PC-3 (cell line): ENCODE data around the gene ARHGEF3. TPM values are rescaled to one million over a fixed set of nuclear protein-coding genes. Genes with fewer than 3 reads are reported as not detected.

Source experiments
- ATAC-seq: fragments of 200-7000 bp; cut with Tn5 transposase; 2 replicates; pipeline ENCODE4 v1.9.1; 2020; ENCODE audit warnings: mild to moderate bottlenecking, moderate library complexity
- BruUV-seq: library from RNA; stranded (reverse); fragments of 400-500 nt; replicated peaks from 2 replicates; lab custom pipeline; 2021; lab: Mats Ljungman, UMichigan
- CTCF ChIA-PET: fragments of 300-600 bp; sonication (Branson Sonifier 250); formaldehyde crosslinking; loops from one replicate; lab custom pipeline; 2022; ENCODE audit warnings: antibody characterized with exemption; lab: Charles Lee
- POLR2A ChIA-PET: fragments of 300-600 bp; sonication (Branson Sonifier 250); formaldehyde crosslinking; loops from one replicate; lab custom pipeline; 2022; ENCODE audit warnings: antibody characterized with exemption; ENCODE audit not compliant: unreplicated experiment; lab: Charles Lee
- DNase-seq: peaks from one replicate; pipeline ENCODE4 v3.0.0-alpha.2; 2015
- H2AFZ ChIP-seq: fragments of 300-600 bp; sonication (generic); 2 replicates; pipeline ENCODE4 v1.6.0; 2016; ENCODE audit warnings: antibody characterized with exemption, low read length
- H3F3A ChIP-seq: fragments of 300-600 bp; sonication (generic); one replicate; pipeline ENCODE4 v1.6.0; 2017; ENCODE audit warnings: antibody characterized with exemption, low read length, control low read depth, mild to moderate bottlenecking; ENCODE audit not compliant: unreplicated experiment
- H3K27ac ChIP-seq: fragments of 300-600 bp; sonication (generic); 2 replicates; pipeline ENCODE4 v1.5.1; 2016; ENCODE audit warnings: mild to moderate bottlenecking, low read length
- H3K27me3 ChIP-seq: fragments of 300-600 bp; sonication (generic); 2 replicates; pipeline ENCODE4 v1.6.1; 2016; ENCODE audit warnings: low read length, mixed read lengths
- H3K36me3 ChIP-seq: fragments of 300-600 bp; sonication (generic); 2 replicates; pipeline ENCODE4 v1.6.1; 2016; ENCODE audit warnings: low read depth, mixed run types, low read length, mixed read lengths
- H3K4me1 ChIP-seq: fragments of 300-600 bp; sonication (generic); 2 replicates; pipeline ENCODE4 v1.5.1; 2016; ENCODE audit warnings: low read length; ENCODE audit not compliant: insufficient read depth
- H3K4me2 ChIP-seq: fragments of 300-600 bp; sonication (generic); 2 replicates; pipeline ENCODE4 v1.6.0; 2016; ENCODE audit warnings: low read length
- H3K4me3 ChIP-seq: fragments of 300-600 bp; sonication (generic); 2 replicates; pipeline ENCODE4 v1.5.1; 2016; ENCODE audit warnings: mild to moderate bottlenecking, low read length, mixed read lengths
- H3K79me2 ChIP-seq: fragments of 300-600 bp; sonication (generic); 2 replicates; pipeline ENCODE4 v1.6.1; 2017; ENCODE audit warnings: low read length, mixed read lengths
- H3K9ac ChIP-seq: fragments of 300-600 bp; sonication (generic); 2 replicates; pipeline ENCODE4 v1.6.0; 2016; ENCODE audit warnings: mild to moderate bottlenecking, low read length
- H3K9me2 ChIP-seq: fragments of 300-600 bp; sonication (generic); replicated peaks from 2 replicates; pipeline ENCODE4 v1.6.1; 2016; ENCODE audit warnings: mixed run types, low read length, mixed read lengths
- H3K9me3 ChIP-seq: fragments of 300-600 bp; sonication (generic); 2 replicates; pipeline ENCODE4 v1.6.1; 2016; ENCODE audit warnings: low read length, mixed read lengths
- H4K20me1 ChIP-seq: fragments of 300-600 bp; sonication (generic); 2 replicates; pipeline ENCODE4 v1.6.1; 2016; ENCODE audit warnings: low read length, mixed read lengths
- CTCF ChIP-seq: fragments of 300-600 bp; sonication (generic); conservative IDR thresholded peaks from 2 replicates; pipeline ENCODE4 v1.5.1; 2017; ENCODE audit warnings: antibody characterized with exemption, low read depth, mild to moderate bottlenecking, low read length
- EZH2 ChIP-seq: fragments of 300-600 bp; sonication (generic); IDR thresholded peaks from one replicate; pipeline ENCODE4 v1.6.1; 2017; ENCODE audit warnings: antibody characterized with exemption, mild to moderate bottlenecking, low read length; ENCODE audit not compliant: unreplicated experiment
- EZH2phosphoT487 ChIP-seq: fragments of 300-600 bp; sonication (generic); IDR thresholded peaks from 2 replicates; pipeline ENCODE4 v1.6.1; 2018; ENCODE audit warnings: mild to moderate bottlenecking, antibody characterized with exemption, low read length, borderline replicate concordance
- intact Hi-C: fragments of 100-400 bp; cut with micrococcal nuclease; formaldehyde crosslinking; loops from 2 replicates; pipeline ENCODE4 v1.9.0; 2023
- total RNA-seq: library from RNA; depleted of rRNA; stranded (reverse); fragments of >200 nt; gene quantifications from 2 replicates; pipeline ENCODE4 v1.2.3, GENCODE V29; 2014; rRNA removed

The ARHGEF3 gene
- total RNA-seq, 1 experiment from 2014 or later: 8.7 TPM

- Histone ChIP-seq H2AFZ (no peak overlapping the region), H3K9me2 (no peaks in the 10 kb centered on the region), H3K4me1 (peaks cover 28% of the 10 kb centered on the region), H3K27ac (no peak overlapping the region), H3K9ac (no peak overlapping the region), H3K4me3 (peak overlapping the region; percentile 82), H3K36me3 (0 out of 2 replicates have a peak, but pooled peaks cover 6% of the 10 kb centered on the region), H3K27me3 (no peaks in the 10 kb centered on the region), H3F3A (no peaks in the 10 kb centered on the region), H4K20me1 (no peaks in the 10 kb centered on the region), H3K4me2 (peak overlapping the region; percentile 90), H3K79me2 (peaks cover 74% of the 10 kb centered on the region), H3K9me3 (no peaks in the 10 kb centered on the region)
- no TSS peak for BruUV-seq
- ChIA-PET POLR2A (no interaction called here), CTCF (no interaction called here)
- DNase-seq: peak; percentile 24
- ATAC-seq: no peak
- intact Hi-C loops: no loop called here
- TF ChIP-seq EZH2 (no peak), EZH2phosphoT487 (no peak), CTCF (no peak)
These were observed 121.6 kb downstream of the ARHGEF3 start for GRCh38 chr3:56680054-56680580.

Other genes with a start within 250 kb of the ARHGEF3 start
- gene CCDC66, start 244.8 kb downstream of the ARHGEF3 start, total RNA-seq: 17.3 and 22.0 TPM in 2 replicates
- 75.0 and 86.8 TPM in 2 replicates for gene TASOR, start 118.7 kb downstream of the ARHGEF3 start, total RNA-seq